Motor neuron (in vitro differentiated cells): ENCODE measurements around the gene SFTA2. TPM values are rescaled to one million over a fixed set of nuclear protein-coding genes. Genes with fewer than 3 reads are reported as not detected.
"Not testable (repeated sequence)": the region's sequence is repeated elsewhere in the genome, so short reads cannot be mapped to it uniquely, and the experiment has no call there.

Experiments
- ATAC-seq, 8 experiments: fragments of 200-7000 bp; cut with Tn5 transposase; replicated peaks in 6 of 8; 2 replicates each; pipeline ENCODE4 v1.8.0; 2021; ENCODE audit warnings: mild to moderate bottlenecking in 8 of 8, moderate library complexity in 8 of 8
- H3K27ac ChIP-seq, 2 donors: fragments of 250-450 bp; sonication (Bioruptor Pico); 2 replicates each; pipeline ENCODE4 v1.9.0; 2021; ENCODE audit warnings: antibody characterized with exemption in 2 of 2, mild to moderate bottlenecking in 2 of 2, moderate library complexity in 1 of 2
- H3K4me1 ChIP-seq, 2 donors: fragments of 250-450 bp; sonication (Bioruptor Pico); replicated peaks in 1 of 2; 2 replicates each; pipeline ENCODE4 v1.6.1; 2021; ENCODE audit warnings: antibody characterized with exemption in 2 of 2, mild to moderate bottlenecking in 2 of 2, moderate library complexity in 1 of 2
- H3K4me3 ChIP-seq, 5 donors: fragments of 250-450 bp; sonication (Bioruptor Pico); 2 replicates each; pipeline ENCODE4 v1.9.0; 2021; ENCODE audit warnings: antibody characterized with exemption in 5 of 5, mild to moderate bottlenecking in 5 of 5, moderate library complexity in 4 of 5
- WGBS, 10 experiments: fragments of 450-650 bp; shearing (Covaris generic); methylation state at CpG; one replicate each; pipeline ENCODE4 v1.0.0; 2022; 5-methylcytosine and 5-hydroxymethylcytosine counted together
- in situ Hi-C, 9 experiments: fragments of 400-800 bp; cut with MboI; loops; one replicate each; pipeline ENCODE4 v1.15.0; 2021; ENCODE audit warnings: low sequenced_read_pairs in 9 of 9, low pct_unique_long_range_greater_than_20kb in 2 of 9; ENCODE audit not compliant: unreplicated experiment in 9 of 9
- total RNA-seq, 8 experiments: library from RNA; unstranded; fragments of 300-600 nt; gene quantifications; 2 replicates each; pipeline versions ENCODE4 v1.2.3 to v1.2.4, GENCODE V29; 2022

SFTA2 gene
- total RNA-seq, 8 experiments from 2014 or later = 1.2 TPM; not detected in 7

GRCh38 chr6:30915591-30915946 is 16.4 kb downstream of the SFTA2 start:
- Histone ChIP-seq H3K27ac (peak overlapping the region in 1 of 2 donors; percentile 52), H3K4me3 (no peak overlapping the region), H3K4me1 (peaks cover 17 to 24% of the 10 kb centered on the region in 2 donors)
- 14 to 47% (median 33%) methylated on average over 1 to 5 of the region's 5 CpGs; no CpG with 5 or more reads in 4 of the 10 experiments for WGBS, 10 experiments
- in situ Hi-C loops = loop anchor here in 7 of 9 experiments (10.0 to 25.0 kb wide), 2 partner anchors 159 to 172 kb away; no protein-coding TSS in a partner anchor
- peak in 4 of 8 experiments; percentile 4 to 22 (median 7) for ATAC-seq

- Histone ChIP-seq H3K27ac (peak overlapping the region; percentile 79 to 96), H3K4me3 (peak overlapping the region; percentile 34 to 49 (median 44)), H3K4me1 (peaks cover 17 to 24% of the 10 kb centered on the region in 2 donors)
- in situ Hi-C loops = loop anchor here in 7 of 9 experiments (10.0 to 25.0 kb wide), 2 partner anchors 160 to 172 kb away; no protein-coding TSS in a partner anchor
- ATAC-seq = no peak
- WGBS, 10 experiments = 23 to 88% (median 56%) methylated on average over 3 to 9 of the region's 17 CpGs; no CpG with 5 or more reads in 3 of the 10 experiments
These were observed 16.9 kb downstream of the SFTA2 start for GRCh38 chr6:30914854-30915590.

- Histone ChIP-seq H3K4me3 (peak within 1 kb of the TSS; percentile 34 to 49 (median 44)), H3K4me1 (peaks cover 17 to 24% of the 10 kb centered on the region in 2 donors), H3K27ac (peak within 1 kb of the TSS; percentile 79 to 96)
- peak; percentile 89 to 95 (median 93) for ATAC-seq
- WGBS, 10 experiments = 0 to 33% (median 13%) methylated on average over 1 to 7 of the region's 52 CpGs; no CpG with 5 or more reads in 5 of the 10 experiments
- in situ Hi-C loops = loop anchor here in 7 of 9 experiments (10.0 to 25.0 kb wide), 2 partner anchors 161 to 173 kb away; no protein-coding TSS in a partner anchor
These were observed 17.7 kb downstream of the SFTA2 start, which contains the start of gene VARS2 for GRCh38 chr6:30914076-30914853. Gene VARS2 (plus strand): TSS chr6:30914238. CDS start chr6:30914837, 599 bp downstream.

- Histone ChIP-seq H3K27ac (peak overlapping the region; percentile 13 to 24), H3K4me1 (peaks cover 21 to 27% of the 10 kb centered on the region in 2 donors), H3K4me3 (peak overlapping the region; percentile 34 to 49 (median 44))
- peak in 6 of 8 experiments; percentile 30 to 57 (median 40) for ATAC-seq
- in situ Hi-C loops = loop anchor here in 7 of 9 experiments (10.0 to 25.0 kb wide), 2 partner anchors 161 to 174 kb away; no protein-coding TSS in a partner anchor
- 6 to 53% (median 17%) methylated on average over 2 to 19 of the region's 31 CpGs; no CpG with 5 or more reads in 5 of the 10 experiments for WGBS, 10 experiments
These were observed 18.3 kb downstream of the SFTA2 start for GRCh38 chr6:30913721-30914075.

- Histone ChIP-seq H3K4me1 (peaks cover 22 to 27% of the 10 kb centered on the region in 2 donors), H3K27ac (peak overlapping the region in 1 of 2 donors; percentile 24), H3K4me3 (no peak overlapping the region)
- in situ Hi-C loops = loop anchor here in 7 of 9 experiments (10.0 to 25.0 kb wide), 2 partner anchors 162 to 174 kb away; no protein-coding TSS in a partner anchor
- no peak for ATAC-seq
- WGBS, 10 experiments = 69 to 100% (median 86%) methylated on average over 1 to 7 of the region's 8 CpGs; no CpG with 5 or more reads in 1 of the 10 experiments
These were observed 19.0 kb downstream of the SFTA2 start for GRCh38 chr6:30912746-30913520.

- WGBS, 10 experiments = 72 to 100% (median 88%) methylated on average over 1 to 9 of the region's 12 CpGs; no CpG with 5 or more reads in 4 of the 10 experiments
- H3K4me3 ChIP-seq, H3K27ac ChIP-seq, ATAC-seq: not testable (repeated sequence)
- peaks cover 18 to 23% of the 10 kb centered on the region in 2 donors for H3K4me1 ChIP-seq
- in situ Hi-C loops = loop anchor here in 7 of 9 experiments (10.0 to 25.0 kb wide), 2 partner anchors 164 to 177 kb away; no protein-coding TSS in a partner anchor
These were observed 21.5 kb downstream of the SFTA2 start for GRCh38 chr6:30910473-30910872.

- H3K27ac ChIP-seq = no peak overlapping the region
- 0 to 50% (median 8%) methylated on average over 1 to 2 of the region's 2 CpGs; no CpG with 5 or more reads in 4 of the 10 experiments for WGBS, 10 experiments
- peak overlapping the region; percentile 65 to 96 (median 81) for H3K4me3 ChIP-seq
- H3K4me1 ChIP-seq = peaks cover 7 to 12% of the 10 kb centered on the region in 2 donors
- in situ Hi-C loops = loop anchor here in 3 of 9 experiments (25.0 kb wide), 1 partner anchor 179 kb away; no protein-coding TSS in a partner anchor
- no peak for ATAC-seq
These were observed 23.3 kb downstream of the SFTA2 start for GRCh38 chr6:30908700-30909099.

- in situ Hi-C loops = loop anchor here in 3 of 9 experiments (25.0 kb wide), 1 partner anchor 179 kb away; no protein-coding TSS in a partner anchor
- WGBS, 10 experiments = 0 to 4% (median 0%) methylated on average over 6 to 22 of the region's 49 CpGs; no CpG with 5 or more reads in 1 of the 10 experiments
- H3K27ac ChIP-seq = no peak within 1 kb of the TSS
- H3K4me3 ChIP-seq = peak within 1 kb of the TSS; percentile 65 to 96 (median 81)
- peaks cover 5 to 7% of the 10 kb centered on the region in 2 donors for H3K4me1 ChIP-seq
- peak; percentile 97 to 99 (median 98) for ATAC-seq
These were observed 24.0 kb downstream of the SFTA2 start, which contains the start of gene GTF2H4 for GRCh38 chr6:30907758-30908591. Gene GTF2H4 (plus strand): TSS chr6:30908207.

GRCh38 chr6:30907290-30907757 is 24.6 kb downstream of the SFTA2 start:
- in situ Hi-C loops = loop anchor here in 3 of 9 experiments (25.0 kb wide), 1 partner anchor 180 kb away; no protein-coding TSS in a partner anchor
- not testable (repeated sequence) for ATAC-seq, H3K4me1 ChIP-seq, H3K27ac ChIP-seq
- H3K4me3 ChIP-seq = peak overlapping the region; percentile 65 to 96 (median 81)
- 0 to 68% (median 43%) methylated on average over 1 to 13 of the region's 16 CpGs for WGBS, 10 experiments

GRCh38 chr6:30903236-30903635 is 28.7 kb downstream of the SFTA2 start:
- no peak for ATAC-seq
- H3K27ac ChIP-seq = no peak overlapping the region
- H3K4me1 ChIP-seq = peaks cover 0 to 4% of the 10 kb centered on the region in 2 donors
- 79 to 100% (median 94%) methylated on average over 1 to 4 of the region's 4 CpGs for WGBS, 10 experiments
- no peak overlapping the region for H3K4me3 ChIP-seq
- in situ Hi-C loops = loop anchor here in 3 of 9 experiments (25.0 kb wide), 1 partner anchor 184 kb away; no protein-coding TSS in a partner anchor

- in situ Hi-C loops = loop anchor here in 3 of 9 experiments (25.0 kb wide), 1 partner anchor 185 kb away; no protein-coding TSS in a partner anchor
- H3K4me3 ChIP-seq = no peak overlapping the region
- no peak overlapping the region for H3K27ac ChIP-seq
- WGBS, 10 experiments = 0 to 92% (median 47%) methylated on average over 1 to 5 of the region's 5 CpGs; no CpG with 5 or more reads in 1 of the 10 experiments
- ATAC-seq = no peak
- H3K4me1 ChIP-seq = peaks cover 0 to 4% of the 10 kb centered on the region in 2 donors
These were observed 29.3 kb downstream of the SFTA2 start for GRCh38 chr6:30902709-30903108.
